OCI-LY1 (cell line): Measurements from ENCODE around the gene DENND1A.

Experiments
- H2AFZ ChIP-seq: fragments of 200-600 bp; sonication (generic), shearing (Covaris generic); 2 replicates; pipeline ENCODE4 v1.6.0; 2014; ENCODE audit warnings: antibody characterized with exemption, mild to moderate bottlenecking, low read length
- H3F3A ChIP-seq: fragments of 200-600 bp; sonication (generic), shearing (Covaris generic); 2 replicates; pipeline ENCODE4 v1.6.0; 2014; ENCODE audit warnings: mild to moderate bottlenecking, antibody characterized with exemption, low read length, moderate library complexity; ENCODE audit not compliant: insufficient read depth
- H3K27ac ChIP-seq: fragments of 200-600 bp; sonication (generic); 2 replicates; pipeline ENCODE4 v1.5.1; 2014; ENCODE audit warnings: low read length, mixed run types, mild to moderate bottlenecking, low read depth; ENCODE audit not compliant: poor library complexity, severe bottlenecking
- H3K27me3 ChIP-seq: fragments of 200-600 bp; sonication (generic); 2 replicates; pipeline ENCODE4 v1.6.0; 2014; ENCODE audit warnings: antibody characterized with exemption, mild to moderate bottlenecking, low read length, moderate library complexity; ENCODE audit not compliant: insufficient read depth
- H3K36me3 ChIP-seq: fragments of 200-600 bp; sonication (generic); 2 replicates; pipeline ENCODE4 v1.6.1; 2014; ENCODE audit warnings: mild to moderate bottlenecking, antibody characterized with exemption, low read length, moderate library complexity, mixed read lengths; ENCODE audit not compliant: insufficient read depth
- H3K4me1 ChIP-seq: fragments of 200-600 bp; sonication (generic); 2 replicates; pipeline ENCODE4 v1.5.1; 2014; ENCODE audit warnings: mild to moderate bottlenecking, low read length, moderate library complexity; ENCODE audit not compliant: insufficient read depth, severe bottlenecking
- H3K4me2 ChIP-seq: fragments of 200-600 bp; sonication (generic), shearing (Covaris generic); 2 replicates; pipeline ENCODE4 v1.6.1; 2014; ENCODE audit warnings: low read length
- H3K4me3 ChIP-seq: fragments of 200-600 bp; sonication (generic); 2 replicates; pipeline ENCODE4 v1.5.1; 2014; ENCODE audit warnings: low read length, low read depth, mild to moderate bottlenecking, mixed read lengths; ENCODE audit not compliant: poor library complexity, severe bottlenecking
- H3K79me2 ChIP-seq: fragments of 200-600 bp; shearing (Covaris generic); 2 replicates; pipeline ENCODE4 v1.6.1; 2016; ENCODE audit warnings: mixed run types, low read length, mixed read lengths; ENCODE audit not compliant: insufficient read depth
- H3K9ac ChIP-seq: fragments of 200-600 bp; sonication (generic), shearing (Covaris generic); 2 replicates; pipeline ENCODE4 v1.6.1; 2014; ENCODE audit warnings: mild to moderate bottlenecking, low read length, mixed read lengths
- H3K9me2 ChIP-seq: fragments of 200-600 bp; sonication (generic), shearing (Covaris generic); 2 replicates; pipeline ENCODE4 v1.6.1; 2014; ENCODE audit warnings: low read depth, mild to moderate bottlenecking, low read length, mixed read lengths
- H3K9me3 ChIP-seq: fragments of 200-600 bp; shearing (Covaris generic); 2 replicates; pipeline ENCODE4 v1.6.1; 2014; ENCODE audit warnings: low read length, mixed read lengths
- H4K20me1 ChIP-seq: fragments of 200-600 bp; sonication (generic), shearing (Covaris generic); 2 replicates; pipeline ENCODE4 v1.6.0; 2016; ENCODE audit warnings: mild to moderate bottlenecking, low read length; ENCODE audit not compliant: insufficient read depth
- CTCF ChIP-seq: fragments of 200-600 bp; sonication (generic), shearing (Covaris generic); IDR thresholded peaks from 2 replicates; pipeline ENCODE4 v1.5.1; 2017; ENCODE audit warnings: mild to moderate bottlenecking, antibody characterized with exemption, low read length, moderate library complexity, mixed read lengths
- EZH2 ChIP-seq: fragments of 200-600 bp; sonication (generic), shearing (Covaris generic); IDR thresholded peaks from 2 replicates; pipeline ENCODE4 v1.8.0; 2017; ENCODE audit warnings: borderline replicate concordance, mixed run types, mild to moderate bottlenecking, antibody characterized with exemption, low read length, moderate library complexity, mixed read lengths

The DENND1A gene

GRCh38 chr9:123787416-123787815 lies 142.5 kb downstream of the DENND1A start:
- Histone ChIP-seq H2AFZ (no peak overlapping the region), H3K9ac (no peak overlapping the region), H3K4me1 (no peaks in the 10 kb centered on the region), H3K9me2 (no peaks in the 10 kb centered on the region), H3K36me3 (no peaks in the 10 kb centered on the region), H3K9me3 (no peaks in the 10 kb centered on the region), H3K27ac (no peak overlapping the region), H3K4me3 (no peak overlapping the region), H3K79me2 (no peaks in the 10 kb centered on the region), H3F3A (no peaks in the 10 kb centered on the region), H4K20me1 (no peaks in the 10 kb centered on the region), H3K27me3 (no peaks in the 10 kb centered on the region), H3K4me2 (no peak overlapping the region)
- no peak for TF ChIP-seq CTCF
- no peak for TF ChIP-seq EZH2

GRCh38 chr9:123784518-123784917 lies 145.4 kb downstream of the DENND1A start:
- TF ChIP-seq EZH2 (no peak), CTCF (no peak)

GRCh38 chr9:123778232-123778902 lies 151.6 kb downstream of the DENND1A start:
- H4K20me1 ChIP-seq: no peaks in the 10 kb centered on the region
- H3K9me2 ChIP-seq: no peaks in the 10 kb centered on the region
- no peaks in the 10 kb centered on the region for H3K9me3 ChIP-seq
- H3K79me2 ChIP-seq: no peaks in the 10 kb centered on the region
- H3K27ac ChIP-seq: no peak overlapping the region
- no peak overlapping the region for H3K9ac ChIP-seq
- H3K4me3 ChIP-seq: no peak overlapping the region
- no peak overlapping the region for H3K4me2 ChIP-seq
- no peaks in the 10 kb centered on the region for H3K27me3 ChIP-seq
- no peak overlapping the region for H2AFZ ChIP-seq
- H3F3A ChIP-seq: no peaks in the 10 kb centered on the region
- H3K4me1 ChIP-seq: no peaks in the 10 kb centered on the region
- no peaks in the 10 kb centered on the region for H3K36me3 ChIP-seq
- TF ChIP-seq CTCF: no peak
- no peak for TF ChIP-seq EZH2

More at GRCh38 chr9:123784518-123784917, 145.4 kb downstream of the DENND1A start:
- no peaks in the 10 kb centered on the region for H3K36me3 ChIP-seq
- H3K27me3 ChIP-seq: no peaks in the 10 kb centered on the region
- no peaks in the 10 kb centered on the region for H3K79me2 ChIP-seq
- H3F3A ChIP-seq: no peaks in the 10 kb centered on the region
- no peaks in the 10 kb centered on the region for H3K4me1 ChIP-seq
- H3K27ac ChIP-seq: no peak overlapping the region
- H3K9ac ChIP-seq: no peak overlapping the region
- no peaks in the 10 kb centered on the region for H3K9me2 ChIP-seq
- H4K20me1 ChIP-seq: no peaks in the 10 kb centered on the region
- H3K4me3 ChIP-seq: no peak overlapping the region
- no peaks in the 10 kb centered on the region for H3K9me3 ChIP-seq
- no peak overlapping the region for H2AFZ ChIP-seq
- no peak overlapping the region for H3K4me2 ChIP-seq
